Measurements from ENCODE around the gene FARS2.

Gene FARS2

GRCh38 chr6:5398530-5398929, 137.2 kb downstream of the FARS2 start:
- Mint-ChIP-seq H3K4me3 (no peak overlapping the region), H3K27me3 (ENCODE audit: low read depth) (peaks cover 5% of the 10 kb centered on the region), H3K9me3 (no peaks in the 10 kb centered on the region), H3K36me3 (ENCODE audit: low read depth) (no peaks in the 10 kb centered on the region), H3K4me1 (ENCODE audit: low read depth) (no peaks in the 10 kb centered on the region), H3K27ac (no peak overlapping the region)
- DNase-seq (ENCODE audit: low spot score) = peak; percentile 17

GRCh38 chr6:5399391-5399790, 138.1 kb downstream of the FARS2 start:
- no peak for DNase-seq (ENCODE audit: low spot score)
- Mint-ChIP-seq H3K4me3 (no peak overlapping the region), H3K9me3 (no peaks in the 10 kb centered on the region), H3K4me1 (ENCODE audit: low read depth) (no peaks in the 10 kb centered on the region), H3K27me3 (ENCODE audit: low read depth) (peaks cover 5% of the 10 kb centered on the region), H3K27ac (no peak overlapping the region), H3K36me3 (ENCODE audit: low read depth) (no peaks in the 10 kb centered on the region)

- Mint-ChIP-seq H3K36me3 (ENCODE audit: low read depth) (no peaks in the 10 kb centered on the region), H3K27ac (no peak overlapping the region), H3K4me1 (ENCODE audit: low read depth) (no peaks in the 10 kb centered on the region), H3K9me3 (no peaks in the 10 kb centered on the region), H3K27me3 (ENCODE audit: low read depth) (peaks cover 5% of the 10 kb centered on the region), H3K4me3 (no peak overlapping the region)
- DNase-seq (ENCODE audit: low spot score) = no peak
Observed at GRCh38 chr6:5401845-5402738, 140.8 kb downstream of the FARS2 start.

GRCh38 chr6:5403076-5403475, 141.8 kb downstream of the FARS2 start:
- H3K27ac Mint-ChIP-seq = no peak overlapping the region
- peaks cover 5% of the 10 kb centered on the region for H3K27me3 Mint-ChIP-seq (ENCODE audit: low read depth)
- no peaks in the 10 kb centered on the region for H3K9me3 Mint-ChIP-seq
- H3K36me3 Mint-ChIP-seq (ENCODE audit: low read depth) = no peaks in the 10 kb centered on the region
- no peak overlapping the region for H3K4me3 Mint-ChIP-seq
- H3K4me1 Mint-ChIP-seq (ENCODE audit: low read depth) = no peaks in the 10 kb centered on the region
- no peak for DNase-seq (ENCODE audit: low spot score)

- no peaks in the 10 kb centered on the region for H3K4me1 Mint-ChIP-seq (ENCODE audit: low read depth)
- H3K9me3 Mint-ChIP-seq = no peaks in the 10 kb centered on the region
- no peak for DNase-seq (ENCODE audit: low spot score)
- H3K27ac Mint-ChIP-seq = no peak overlapping the region
- H3K27me3 Mint-ChIP-seq (ENCODE audit: low read depth) = peaks cover 5% of the 10 kb centered on the region
- H3K36me3 Mint-ChIP-seq (ENCODE audit: low read depth) = no peaks in the 10 kb centered on the region
- no peak overlapping the region for H3K4me3 Mint-ChIP-seq
Observed at GRCh38 chr6:5403609-5404008, 142.3 kb downstream of the FARS2 start.

- Mint-ChIP-seq H3K27ac (no peak overlapping the region), H3K27me3 (ENCODE audit: low read depth) (peaks cover 5% of the 10 kb centered on the region), H3K4me1 (ENCODE audit: low read depth) (no peaks in the 10 kb centered on the region), H3K36me3 (ENCODE audit: low read depth) (peaks cover 3% of the 10 kb centered on the region), H3K9me3 (no peaks in the 10 kb centered on the region), H3K4me3 (no peak overlapping the region)
- DNase-seq (ENCODE audit: low spot score) = no peak
Observed at GRCh38 chr6:5405976-5406375, 144.7 kb downstream of the FARS2 start.

GRCh38 chr6:5411414-5411813, 150.1 kb downstream of the FARS2 start:
- Mint-ChIP-seq H3K36me3 (ENCODE audit: low read depth) (peaks cover 3% of the 10 kb centered on the region), H3K27me3 (ENCODE audit: low read depth) (no peaks in the 10 kb centered on the region), H3K9me3 (no peaks in the 10 kb centered on the region), H3K4me3 (no peak overlapping the region), H3K4me1 (ENCODE audit: low read depth) (no peaks in the 10 kb centered on the region), H3K27ac (no peak overlapping the region)
- DNase-seq (ENCODE audit: low spot score) = no peak

- H3K4me3 Mint-ChIP-seq = no peak overlapping the region
- H3K36me3 Mint-ChIP-seq (ENCODE audit: low read depth) = peaks cover 3% of the 10 kb centered on the region
- H3K27me3 Mint-ChIP-seq (ENCODE audit: low read depth) = no peaks in the 10 kb centered on the region
- no peaks in the 10 kb centered on the region for H3K4me1 Mint-ChIP-seq (ENCODE audit: low read depth)
- H3K9me3 Mint-ChIP-seq = no peaks in the 10 kb centered on the region
- no peak overlapping the region for H3K27ac Mint-ChIP-seq
- DNase-seq (ENCODE audit: low spot score) = no peak
Observed at GRCh38 chr6:5412017-5412416, 150.7 kb downstream of the FARS2 start.

GRCh38 chr6:5412663-5413062, 151.3 kb downstream of the FARS2 start:
- H3K9me3 Mint-ChIP-seq = no peaks in the 10 kb centered on the region
- H3K36me3 Mint-ChIP-seq (ENCODE audit: low read depth) = peaks cover 5% of the 10 kb centered on the region
- H3K27me3 Mint-ChIP-seq (ENCODE audit: low read depth) = no peaks in the 10 kb centered on the region
- no peak overlapping the region for H3K4me3 Mint-ChIP-seq
- H3K4me1 Mint-ChIP-seq (ENCODE audit: low read depth) = no peaks in the 10 kb centered on the region
- DNase-seq (ENCODE audit: low spot score) = no peak
- H3K27ac Mint-ChIP-seq = no peak overlapping the region

GRCh38 chr6:5416250-5416649, 154.9 kb downstream of the FARS2 start:
- no peaks in the 10 kb centered on the region for H3K4me1 Mint-ChIP-seq (ENCODE audit: low read depth)
- no peaks in the 10 kb centered on the region for H3K9me3 Mint-ChIP-seq
- DNase-seq (ENCODE audit: low spot score) = no peak
- H3K36me3 Mint-ChIP-seq (ENCODE audit: low read depth) = peaks cover 2% of the 10 kb centered on the region
- H3K27ac Mint-ChIP-seq = no peak overlapping the region
- H3K27me3 Mint-ChIP-seq (ENCODE audit: low read depth) = no peaks in the 10 kb centered on the region
- no peak overlapping the region for H3K4me3 Mint-ChIP-seq

- no peak overlapping the region for H3K4me3 Mint-ChIP-seq
- no peaks in the 10 kb centered on the region for H3K27me3 Mint-ChIP-seq (ENCODE audit: low read depth)
- no peaks in the 10 kb centered on the region for H3K9me3 Mint-ChIP-seq
- peaks cover 2% of the 10 kb centered on the region for H3K4me1 Mint-ChIP-seq (ENCODE audit: low read depth)
- H3K27ac Mint-ChIP-seq = no peak overlapping the region
- peaks cover 5% of the 10 kb centered on the region for H3K36me3 Mint-ChIP-seq (ENCODE audit: low read depth)
- DNase-seq (ENCODE audit: low spot score) = no peak
Observed at GRCh38 chr6:5422321-5422915, 161.1 kb downstream of the FARS2 start.

GRCh38 chr6:5423251-5423650, 161.9 kb downstream of the FARS2 start:
- no peak overlapping the region for H3K27ac Mint-ChIP-seq
- peaks cover 3% of the 10 kb centered on the region for H3K36me3 Mint-ChIP-seq (ENCODE audit: low read depth)
- no peaks in the 10 kb centered on the region for H3K27me3 Mint-ChIP-seq (ENCODE audit: low read depth)
- DNase-seq (ENCODE audit: low spot score) = no peak
- peaks cover 4% of the 10 kb centered on the region for H3K4me1 Mint-ChIP-seq (ENCODE audit: low read depth)
- H3K4me3 Mint-ChIP-seq = no peak overlapping the region
- no peaks in the 10 kb centered on the region for H3K9me3 Mint-ChIP-seq

GRCh38 chr6:5424726-5425125, 163.4 kb downstream of the FARS2 start:
- no peak overlapping the region for H3K4me3 Mint-ChIP-seq
- H3K36me3 Mint-ChIP-seq (ENCODE audit: low read depth) = peaks cover 3% of the 10 kb centered on the region
- H3K27me3 Mint-ChIP-seq (ENCODE audit: low read depth) = no peaks in the 10 kb centered on the region
- H3K27ac Mint-ChIP-seq = no peak overlapping the region
- DNase-seq (ENCODE audit: low spot score) = no peak
- H3K4me1 Mint-ChIP-seq (ENCODE audit: low read depth) = peaks cover 4% of the 10 kb centered on the region
- H3K9me3 Mint-ChIP-seq = no peaks in the 10 kb centered on the region

- H3K27ac Mint-ChIP-seq = no peak overlapping the region
- no peak overlapping the region for H3K4me3 Mint-ChIP-seq
Observed at GRCh38 chr6:5425267-5425666, 164.0 kb downstream of the FARS2 start.

More at GRCh38 chr6:5425267-5425666, 164.0 kb downstream of the FARS2 start:
- no peak for DNase-seq (ENCODE audit: low spot score)
- Mint-ChIP-seq H3K27me3 (ENCODE audit: low read depth) (no peaks in the 10 kb centered on the region), H3K9me3 (no peaks in the 10 kb centered on the region), H3K36me3 (ENCODE audit: low read depth) (peaks cover 2% of the 10 kb centered on the region), H3K4me1 (ENCODE audit: low read depth) (peaks cover 4% of the 10 kb centered on the region)
